HL-60 (cell line): Measurements from ENCODE around the gene HHAT.

Experiments used
- SPI1 ChIP-seq: IDR thresholded peaks from 2 replicates; pipeline ENCODE4 v1.6.1; 2012; ENCODE audit warnings: low read depth, mild to moderate bottlenecking, borderline replicate concordance
- TF ChIP-seq, protein P1 (sequence below): IDR thresholded peaks from one replicate; pipeline ENCODE4 v1.5.1; 2011; ENCODE audit warnings: low read length, control low read depth, inconsistent platforms; ENCODE audit not compliant: insufficient read depth

DNA sequence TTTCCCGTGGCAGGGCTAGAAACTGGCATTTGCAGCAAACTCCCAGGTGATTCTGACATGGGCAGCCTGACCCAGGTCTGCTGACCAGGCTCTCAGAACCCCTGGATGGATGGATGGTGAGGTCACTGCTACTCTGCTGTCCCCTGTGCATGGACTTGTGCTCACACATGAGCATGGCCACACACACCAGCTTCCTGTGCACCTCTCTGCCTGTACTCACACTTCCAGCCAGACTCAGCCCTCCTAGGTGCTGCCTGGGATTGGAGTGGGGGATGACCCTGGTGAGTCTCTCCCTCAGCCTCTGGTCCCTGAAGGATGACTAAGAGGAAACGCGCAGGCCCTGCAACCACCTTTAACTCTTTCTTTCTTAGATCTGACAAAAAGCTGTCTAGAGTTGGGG is 361.1 kb downstream of the HHAT start:
- TF ChIP-seq, protein P1, sequence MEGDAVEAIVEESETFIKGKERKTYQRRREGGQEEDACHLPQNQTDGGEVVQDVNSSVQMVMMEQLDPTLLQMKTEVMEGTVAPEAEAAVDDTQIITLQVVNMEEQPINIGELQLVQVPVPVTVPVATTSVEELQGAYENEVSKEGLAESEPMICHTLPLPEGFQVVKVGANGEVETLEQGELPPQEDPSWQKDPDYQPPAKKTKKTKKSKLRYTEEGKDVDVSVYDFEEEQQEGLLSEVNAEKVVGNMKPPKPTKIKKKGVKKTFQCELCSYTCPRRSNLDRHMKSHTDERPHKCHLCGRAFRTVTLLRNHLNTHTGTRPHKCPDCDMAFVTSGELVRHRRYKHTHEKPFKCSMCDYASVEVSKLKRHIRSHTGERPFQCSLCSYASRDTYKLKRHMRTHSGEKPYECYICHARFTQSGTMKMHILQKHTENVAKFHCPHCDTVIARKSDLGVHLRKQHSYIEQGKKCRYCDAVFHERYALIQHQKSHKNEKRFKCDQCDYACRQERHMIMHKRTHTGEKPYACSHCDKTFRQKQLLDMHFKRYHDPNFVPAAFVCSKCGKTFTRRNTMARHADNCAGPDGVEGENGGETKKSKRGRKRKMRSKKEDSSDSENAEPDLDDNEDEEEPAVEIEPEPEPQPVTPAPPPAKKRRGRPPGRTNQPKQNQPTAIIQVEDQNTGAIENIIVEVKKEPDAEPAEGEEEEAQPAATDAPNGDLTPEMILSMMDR, result no peak
- TF ChIP-seq SPI1, result no peak
